GM12874 (cell line): ENCODE results near the gene GALNT14.

Experiments
- TF ChIP-seq, protein P1 (sequence below): IDR thresholded peaks from 2 replicates; pipeline ENCODE4 v1.5.1; 2011; ENCODE audit warnings: low read depth, mild to moderate bottlenecking, control low read depth, low read length, moderate library complexity; ENCODE audit not compliant: insufficient read depth

The GALNT14 gene

DNA sequence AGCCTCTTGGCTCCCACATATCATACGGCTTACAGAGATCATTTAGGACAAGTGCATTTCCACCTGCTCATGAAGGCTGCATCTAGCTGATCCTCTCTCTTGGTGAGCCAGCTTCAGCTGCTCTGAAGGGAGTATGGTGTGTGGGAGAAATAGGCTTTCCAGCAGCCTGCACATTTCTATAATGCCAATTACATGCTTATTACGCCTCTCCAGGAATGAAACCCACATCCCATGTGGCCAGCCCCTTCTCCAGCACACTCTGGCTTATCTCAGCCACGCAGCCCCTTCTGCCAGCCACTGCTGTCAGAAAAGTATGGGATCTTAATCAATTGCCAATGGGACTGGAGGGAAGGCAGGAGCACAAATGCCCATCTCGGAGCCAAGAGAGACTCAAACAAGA, 117.5 kb downstream of the GALNT14 start:
- TF ChIP-seq, protein P1, sequence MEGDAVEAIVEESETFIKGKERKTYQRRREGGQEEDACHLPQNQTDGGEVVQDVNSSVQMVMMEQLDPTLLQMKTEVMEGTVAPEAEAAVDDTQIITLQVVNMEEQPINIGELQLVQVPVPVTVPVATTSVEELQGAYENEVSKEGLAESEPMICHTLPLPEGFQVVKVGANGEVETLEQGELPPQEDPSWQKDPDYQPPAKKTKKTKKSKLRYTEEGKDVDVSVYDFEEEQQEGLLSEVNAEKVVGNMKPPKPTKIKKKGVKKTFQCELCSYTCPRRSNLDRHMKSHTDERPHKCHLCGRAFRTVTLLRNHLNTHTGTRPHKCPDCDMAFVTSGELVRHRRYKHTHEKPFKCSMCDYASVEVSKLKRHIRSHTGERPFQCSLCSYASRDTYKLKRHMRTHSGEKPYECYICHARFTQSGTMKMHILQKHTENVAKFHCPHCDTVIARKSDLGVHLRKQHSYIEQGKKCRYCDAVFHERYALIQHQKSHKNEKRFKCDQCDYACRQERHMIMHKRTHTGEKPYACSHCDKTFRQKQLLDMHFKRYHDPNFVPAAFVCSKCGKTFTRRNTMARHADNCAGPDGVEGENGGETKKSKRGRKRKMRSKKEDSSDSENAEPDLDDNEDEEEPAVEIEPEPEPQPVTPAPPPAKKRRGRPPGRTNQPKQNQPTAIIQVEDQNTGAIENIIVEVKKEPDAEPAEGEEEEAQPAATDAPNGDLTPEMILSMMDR: no peak

DNA sequence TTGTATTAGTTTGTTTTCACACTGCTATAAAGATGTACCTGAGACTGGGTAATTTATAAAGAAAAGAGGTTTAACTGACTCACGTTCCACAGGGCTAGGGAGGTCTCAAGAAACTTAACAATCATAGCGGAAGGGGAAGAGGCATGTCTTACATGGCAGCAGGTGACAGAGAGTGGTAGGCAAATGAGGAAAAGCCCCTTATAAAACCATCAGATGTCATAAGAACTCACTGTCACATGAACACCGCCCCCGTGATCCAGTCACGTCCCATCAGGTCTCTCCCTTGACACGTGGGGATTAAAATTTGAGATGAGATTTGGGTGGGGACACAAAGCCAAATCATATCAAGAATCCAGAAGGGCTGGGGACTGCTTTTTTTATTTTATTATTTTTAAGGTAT, 120.0 kb downstream of the GALNT14 start:
- TF ChIP-seq, protein P1: no peak

DNA sequence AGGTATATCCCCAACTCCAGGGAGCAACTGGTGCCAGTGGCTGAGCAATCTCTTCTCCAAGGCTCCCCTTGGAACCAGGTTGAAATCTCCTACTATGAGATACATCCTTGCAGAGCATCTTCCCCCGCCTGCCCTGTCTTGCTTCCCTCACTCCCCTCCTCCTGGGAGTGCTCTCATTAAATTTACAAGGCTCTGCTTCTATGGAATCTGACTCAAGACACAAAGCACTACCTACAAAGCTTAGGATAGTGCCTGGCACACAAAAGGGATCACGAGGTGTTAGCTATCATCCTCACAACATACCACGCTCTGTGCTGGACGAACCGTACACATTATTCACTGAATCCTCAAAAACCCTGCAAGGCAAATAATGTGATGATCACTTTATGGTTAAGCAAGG, 121.6 kb downstream of the GALNT14 start:
- TF ChIP-seq, protein P1: no peak

DNA sequence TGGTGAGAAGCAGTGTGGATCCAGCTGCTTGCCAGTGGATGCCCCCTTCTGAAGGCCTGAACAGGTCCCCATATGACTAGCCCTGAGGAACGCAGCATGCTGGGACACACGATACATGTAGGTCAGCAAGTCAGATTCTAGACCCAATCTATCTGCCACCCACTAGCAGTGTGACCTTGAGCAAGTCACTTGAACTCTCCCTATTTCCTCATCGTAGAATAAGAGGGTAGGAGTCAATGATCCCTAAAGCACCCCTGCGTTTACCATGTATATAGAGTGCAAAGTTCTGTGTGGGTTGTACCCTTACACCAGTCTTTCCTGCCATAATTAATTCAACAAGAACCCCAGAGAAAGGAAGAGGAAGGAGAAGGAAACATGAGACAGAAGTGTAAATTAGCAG, 123.7 kb downstream of the GALNT14 start:
- TF ChIP-seq, protein P1: no peak

DNA sequence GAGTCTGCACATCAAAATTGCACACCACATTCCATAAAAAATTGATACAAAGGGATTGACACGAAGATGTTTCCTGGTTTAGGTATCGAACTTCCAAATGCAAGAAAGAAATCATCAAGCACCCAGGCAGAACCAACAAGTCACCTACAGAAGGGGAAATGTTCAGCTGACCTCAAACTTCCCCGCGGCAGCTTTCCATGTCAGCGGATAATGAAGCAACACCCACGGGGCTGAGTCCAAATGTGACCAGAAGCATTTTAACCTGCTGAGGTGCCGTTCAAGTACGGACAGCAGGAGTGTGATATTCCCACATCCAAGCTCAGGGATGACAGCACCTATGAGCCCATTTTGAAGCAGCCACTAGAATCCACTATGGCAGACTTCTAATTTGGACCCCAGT, 124.9 kb downstream of the GALNT14 start:
- TF ChIP-seq, protein P1: no peak

DNA sequence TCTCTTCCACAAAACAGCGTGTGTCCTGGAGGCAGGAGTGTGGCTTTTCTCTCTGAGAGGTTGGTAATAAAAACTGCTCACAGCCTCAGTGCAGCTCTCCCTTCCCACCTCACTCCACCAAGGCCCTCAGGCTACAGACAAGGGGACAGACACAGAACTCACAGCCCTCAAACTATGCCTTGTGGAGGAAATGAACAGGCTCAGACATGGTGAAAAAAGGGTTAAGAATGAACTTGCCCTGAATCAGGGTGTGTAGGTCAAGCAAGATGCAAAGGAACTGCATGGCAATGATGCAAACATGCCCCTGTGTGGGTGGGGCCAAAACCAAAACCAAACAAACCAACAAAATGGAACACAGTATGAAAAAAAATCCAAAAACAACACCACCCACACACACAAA, 125.8 kb downstream of the GALNT14 start:
- TF ChIP-seq, protein P1: no peak

DNA sequence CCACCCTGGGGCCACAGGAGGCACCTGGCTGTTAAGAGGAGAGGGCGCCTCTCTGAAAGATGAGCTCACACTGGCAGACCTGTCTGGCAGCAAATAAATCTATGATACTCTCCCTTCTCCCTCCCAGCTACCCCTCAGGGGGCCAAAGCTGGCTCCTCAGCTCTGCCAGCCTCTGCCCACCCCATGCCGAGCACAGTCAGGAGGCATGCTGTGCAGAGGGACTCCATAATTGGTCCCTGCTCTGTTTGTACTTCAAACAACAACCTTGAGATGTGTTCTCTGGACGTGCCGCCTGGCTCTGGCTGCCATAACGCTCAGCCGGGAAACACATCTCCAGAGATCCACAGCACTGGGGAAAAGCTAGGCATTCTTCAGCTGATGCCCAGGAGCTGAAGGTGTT, 126.7 kb downstream of the GALNT14 start:
- TF ChIP-seq, protein P1: no peak
